ENCODE results near the gene MGAT3.

DNA sequence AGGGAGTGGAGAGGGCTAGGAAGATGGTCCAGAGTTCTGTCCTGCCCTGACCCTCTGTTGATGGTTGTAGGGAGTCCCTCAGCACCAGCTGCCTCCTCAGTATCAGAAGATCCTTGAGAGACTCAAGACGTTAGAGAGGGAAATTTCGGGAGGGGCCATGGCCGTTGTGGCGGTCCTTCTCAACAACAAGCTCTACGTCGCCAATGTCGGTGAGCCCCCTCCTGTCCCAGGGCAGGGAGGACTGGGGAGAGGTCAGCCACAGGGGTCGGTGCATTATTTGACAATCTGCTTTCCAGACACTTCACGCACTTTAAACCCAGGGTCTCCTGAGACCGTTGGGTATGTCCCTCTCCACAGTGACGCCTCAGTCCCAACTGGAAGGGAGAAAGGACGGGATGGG lies 39.2 kb upstream of the MGAT3 start:
- TF ChIP-seq CTCF (IDR thresholded peaks at IDR 0.05; ENCODE audit: borderline replicate concordance, extremely low read depth, low read length, poor library complexity, severe bottlenecking), result no peak
- no peak for TF ChIP-seq EZH2 (IDR thresholded peaks at IDR 0.05; ENCODE audit: borderline replicate concordance, low read depth, low read length, severe bottlenecking)

Measured in DND-41 (cell line).